Upper lobe of left lung (tissue), 6 donors: Measurements from ENCODE around the gene TTC17. TPM values are rescaled to one million over a fixed set of nuclear protein-coding genes. Genes with fewer than 3 reads are reported as not detected.

Source experiments
- ATAC-seq, 2 donors: fragments of 200-7000 bp; cut with Tn5 transposase; one replicate each; pipeline ENCODE4 v1.9.1; 2022; ENCODE audit warnings: mild to moderate bottlenecking in 2 of 2, moderate library complexity in 2 of 2; ENCODE audit not compliant: low FRiP score in 2 of 2
- DNase-seq, 2 donors: peaks; one replicate each; pipeline ENCODE4 v3.0.0-alpha.2; 2019 to 2020
- H3K27ac ChIP-seq, 4 donors: fragments of 200-600 bp; sonication (generic); one replicate each; pipeline ENCODE4 v1.5.1; 2016 to 2019
- H3K27me3 ChIP-seq, 4 donors: fragments of 200-600 bp; sonication (generic); one replicate each; pipeline ENCODE4 v1.5.1; 2017 to 2019
- H3K36me3 ChIP-seq, 4 donors: fragments of 200-600 bp; sonication (generic); one replicate each; pipeline ENCODE4 v1.5.1; 2016 to 2019
- H3K4me1 ChIP-seq, 4 donors: fragments of 200-600 bp; sonication (generic); one replicate each; pipeline ENCODE4 v1.5.1; 2018 to 2019
- H3K4me3 ChIP-seq, 4 donors: fragments of 200-600 bp; sonication (generic); one replicate each; pipeline ENCODE4 v1.5.1; 2017 to 2019; ENCODE audit warnings: mild to moderate bottlenecking in 2 of 4, moderate library complexity in 1 of 4
- H3K9me3 ChIP-seq, 4 donors: fragments of 200-600 bp; sonication (generic); one replicate each; pipeline ENCODE4 v1.5.1; 2018 to 2019
- EP300 ChIP-seq, 4 donors: sonication (generic); formaldehyde crosslinking; IDR thresholded peaks; one replicate each; pipeline ENCODE4 v1.5.1; 2017; ENCODE audit warnings: antibody characterized with exemption in 4 of 4, control low read depth in 2 of 4
- POLR2A ChIP-seq, 4 donors: fragments of 450-650 bp; IDR thresholded peaks; one replicate each; pipeline ENCODE4 v1.5.1; 2016 to 2017; ENCODE audit warnings: antibody characterized with exemption in 4 of 4, mild to moderate bottlenecking in 2 of 4
- POLR2AphosphoS5 ChIP-seq, 2 donors: sonication (generic); formaldehyde crosslinking; IDR thresholded peaks; one replicate each; pipeline ENCODE4 v1.5.1; 2017; ENCODE audit warnings: antibody characterized with exemption in 2 of 2
- WGBS, 2 donors: methylation state at CpG; one replicate each; pipeline ENCODE4 v1.1.5; 2017 to 2018; 5-methylcytosine and 5-hydroxymethylcytosine counted together
- total RNA-seq, 6 donors: library from RNA; depleted of rRNA in 4 of 6; stranded (reverse); fragments of >200 nt in 4 of 6; gene quantifications; one replicate each; pipeline versions ENCODE4 v1.1.0 to v1.2.1, GENCODE V29; 2016 to 2021
- TF ChIP-seq, protein P1 (sequence below), 6 experiments: fragments of 450-650 bp in 4 of 6; fragments of 200-600 bp in 2 of 6; sonication (generic) in 2 of 6; IDR thresholded peaks; one replicate each; pipeline ENCODE4 v1.5.1; 2016 to 2019; ENCODE audit warnings: antibody characterized with exemption in 6 of 6
- donor health status: DM: no; HTN: no; CAD: no; lungs with moderate emphysema.
- donor health status: DM: no; HTN: yes; CAD: no; lungs with severe emphysema.

The TTC17 gene
- total RNA-seq, 6 donors from 2014 or later: 61.2 to 313 (median 126) TPM

DNA sequence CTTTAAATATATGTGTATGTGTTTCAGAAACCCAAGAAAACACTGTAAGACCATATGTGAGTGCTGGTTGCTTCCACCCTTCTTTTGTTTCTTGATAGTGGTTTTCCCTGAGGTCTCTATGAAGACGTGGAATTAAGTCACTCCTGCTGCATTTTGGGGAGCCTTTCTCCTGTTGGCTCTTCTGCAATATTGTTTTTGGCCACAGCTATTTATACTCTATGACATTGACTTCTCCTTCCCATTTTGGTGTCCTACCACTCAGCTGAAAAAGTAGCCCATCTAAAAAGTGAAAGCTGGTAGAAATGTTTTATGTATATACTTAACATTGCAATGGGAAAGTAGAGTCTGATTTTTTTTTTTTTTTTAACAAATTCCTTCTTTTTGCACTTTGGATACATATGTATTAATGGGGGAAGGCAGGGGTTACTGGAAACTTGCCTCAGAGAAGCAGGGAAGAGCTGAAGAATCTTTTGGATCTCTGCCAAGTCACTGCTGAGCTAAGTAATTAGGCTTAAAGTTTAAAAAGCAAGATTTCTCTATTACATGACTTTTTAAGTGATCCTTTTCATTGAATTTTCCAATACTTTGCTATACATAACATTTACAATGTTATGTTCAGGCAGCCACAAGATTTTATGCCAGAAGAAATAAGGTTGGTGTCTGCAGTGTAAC, 1.8 kb downstream of the TTC17 start:
- Histone ChIP-seq H3K27me3 (no peaks in the 10 kb centered on the region), H3K4me3 (peak overlapping the region; percentile 6 to 97 (median 96)), H3K36me3 (peaks cover 0 to 8% (median 3%) of the 10 kb centered on the region in 4 donors), H3K4me1 (peaks cover 20 to 32% (median 23%) of the 10 kb centered on the region in 4 donors), H3K27ac (peak overlapping the region in 2 of 4 donors; percentile 96), H3K9me3 (no peaks in the 10 kb centered on the region)
- TF ChIP-seq, protein P1, sequence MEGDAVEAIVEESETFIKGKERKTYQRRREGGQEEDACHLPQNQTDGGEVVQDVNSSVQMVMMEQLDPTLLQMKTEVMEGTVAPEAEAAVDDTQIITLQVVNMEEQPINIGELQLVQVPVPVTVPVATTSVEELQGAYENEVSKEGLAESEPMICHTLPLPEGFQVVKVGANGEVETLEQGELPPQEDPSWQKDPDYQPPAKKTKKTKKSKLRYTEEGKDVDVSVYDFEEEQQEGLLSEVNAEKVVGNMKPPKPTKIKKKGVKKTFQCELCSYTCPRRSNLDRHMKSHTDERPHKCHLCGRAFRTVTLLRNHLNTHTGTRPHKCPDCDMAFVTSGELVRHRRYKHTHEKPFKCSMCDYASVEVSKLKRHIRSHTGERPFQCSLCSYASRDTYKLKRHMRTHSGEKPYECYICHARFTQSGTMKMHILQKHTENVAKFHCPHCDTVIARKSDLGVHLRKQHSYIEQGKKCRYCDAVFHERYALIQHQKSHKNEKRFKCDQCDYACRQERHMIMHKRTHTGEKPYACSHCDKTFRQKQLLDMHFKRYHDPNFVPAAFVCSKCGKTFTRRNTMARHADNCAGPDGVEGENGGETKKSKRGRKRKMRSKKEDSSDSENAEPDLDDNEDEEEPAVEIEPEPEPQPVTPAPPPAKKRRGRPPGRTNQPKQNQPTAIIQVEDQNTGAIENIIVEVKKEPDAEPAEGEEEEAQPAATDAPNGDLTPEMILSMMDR (IDR thresholded peaks at IDR 0.05): no peak
- no peak for TF ChIP-seq POLR2AphosphoS5 (IDR thresholded peaks at IDR 0.05)
- no peak for TF ChIP-seq POLR2A (IDR thresholded peaks at IDR 0.05)
- no peak for TF ChIP-seq EP300 (IDR thresholded peaks at IDR 0.05)
- DNase-seq (no peak), ATAC-seq (no peak)
- WGBS, 2 donors: 38 to 52% methylated on average over 1 of the region's 1 CpG

DNA sequence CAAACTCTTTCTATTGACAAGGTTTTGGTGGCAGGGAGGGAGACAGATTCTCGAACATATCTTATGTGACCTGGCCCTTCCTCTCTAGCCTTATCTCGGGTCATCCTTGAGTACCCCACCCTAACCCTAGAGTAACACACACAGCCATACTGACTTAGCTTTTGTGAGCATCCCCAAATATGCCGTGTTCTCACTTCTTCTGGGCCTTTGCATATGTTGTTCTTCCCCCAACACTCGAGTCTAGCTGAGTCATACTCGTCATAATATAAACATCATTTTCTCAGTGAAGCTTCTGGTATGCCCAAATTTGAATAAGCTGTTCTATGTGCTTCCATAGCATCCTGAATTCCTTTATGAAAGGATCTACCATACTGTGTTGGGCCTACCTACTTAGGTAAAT, 8.0 kb downstream of the TTC17 start:
- H3K36me3 ChIP-seq: peaks cover 0 to 11% (median 3%) of the 10 kb centered on the region in 4 donors
- H3K4me3 ChIP-seq: no peak overlapping the region
- H3K4me1 ChIP-seq: peaks cover 8 to 31% (median 17%) of the 10 kb centered on the region in 4 donors
- H3K27ac ChIP-seq: no peak overlapping the region
- no peaks in the 10 kb centered on the region for H3K27me3 ChIP-seq
- H3K9me3 ChIP-seq: no peaks in the 10 kb centered on the region
- no peak for ATAC-seq
- DNase-seq: no peak
- TF ChIP-seq POLR2A (IDR thresholded peaks at IDR 0.05): no peak
- TF ChIP-seq, protein P1 (IDR thresholded peaks at IDR 0.05): no peak
- no peak for TF ChIP-seq POLR2AphosphoS5 (IDR thresholded peaks at IDR 0.05)
- TF ChIP-seq EP300 (IDR thresholded peaks at IDR 0.05): no peak
- WGBS, 2 donors: 68 to 75% methylated on average over 5 of the region's 5 CpGs

DNA sequence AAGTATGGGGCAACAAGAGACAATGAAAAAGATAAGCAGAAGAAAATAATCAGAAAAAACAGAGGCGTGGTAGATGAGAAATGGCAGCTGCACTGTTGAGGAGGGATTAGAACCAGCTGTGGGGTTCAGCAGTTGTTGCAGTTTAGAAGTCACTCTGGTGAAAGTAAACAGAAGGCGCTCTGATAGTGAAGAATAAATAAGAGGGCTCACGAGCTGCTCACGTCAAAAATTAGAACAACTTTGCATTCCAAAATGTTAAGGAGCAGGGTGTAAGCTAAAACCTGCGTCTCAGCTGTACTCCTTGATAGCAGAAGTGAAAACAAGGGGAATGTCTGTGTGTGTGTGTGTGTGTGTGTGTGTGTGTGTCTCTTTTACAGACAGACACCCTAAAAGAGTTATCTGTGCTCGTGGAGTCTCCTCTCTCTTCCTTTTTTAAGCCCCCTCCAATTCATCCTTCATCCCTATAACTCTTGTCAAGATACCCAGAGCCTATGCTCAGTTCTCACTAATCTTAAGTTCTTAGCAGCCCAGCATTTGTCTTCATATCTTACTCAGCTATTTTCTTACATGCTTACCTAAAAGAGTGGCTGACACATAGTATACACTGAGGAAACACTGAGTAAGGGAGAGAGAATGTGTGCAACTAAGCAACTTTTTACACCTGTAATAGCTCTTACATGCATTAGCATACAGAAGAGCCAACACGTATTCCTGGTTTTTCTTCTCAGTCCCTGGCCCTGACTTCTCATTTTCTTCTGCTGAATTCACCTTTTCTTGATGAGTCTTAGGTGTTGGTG, 8.9 kb downstream of the TTC17 start:
- H3K27me3 ChIP-seq: no peaks in the 10 kb centered on the region
- no peaks in the 10 kb centered on the region for H3K9me3 ChIP-seq
- peaks cover 8 to 30% (median 17%) of the 10 kb centered on the region in 4 donors for H3K4me1 ChIP-seq
- H3K27ac ChIP-seq: peak overlapping the region in 2 of 4 donors; percentile 8 to 25
- no peak overlapping the region for H3K4me3 ChIP-seq
- TF ChIP-seq EP300 (IDR thresholded peaks at IDR 0.05) (no peak), POLR2A (IDR thresholded peaks at IDR 0.05) (no peak)
- WGBS, 2 donors: 49 to 63% methylated on average over 7 of the region's 7 CpGs
- ATAC-seq (peak in 1 of 2 donors; percentile 79), DNase-seq (no peak)
- peaks cover 0 to 17% (median 3%) of the 10 kb centered on the region in 4 donors for H3K36me3 ChIP-seq

DNA sequence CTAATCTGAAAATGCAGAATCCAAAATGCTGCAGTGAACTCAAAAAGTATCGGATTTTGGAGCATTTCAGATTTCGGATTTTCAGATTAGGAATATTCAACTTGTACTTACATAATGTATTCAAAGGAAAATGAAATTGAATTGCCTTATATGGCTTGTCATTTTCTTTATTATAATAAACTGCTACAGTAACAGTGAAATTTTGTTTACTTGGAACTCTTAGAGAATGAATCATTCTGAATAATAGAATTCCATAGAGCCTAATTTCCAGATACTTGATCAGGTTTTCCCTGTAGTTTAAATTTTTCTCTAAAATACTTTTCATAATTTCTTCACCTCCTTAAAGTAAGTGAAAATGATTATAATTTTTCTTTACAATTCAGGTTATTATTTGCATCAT, 17.3 kb downstream of the TTC17 start:
- H3K27ac ChIP-seq: no peak overlapping the region
- no peaks in the 10 kb centered on the region for H3K9me3 ChIP-seq
- TF ChIP-seq, protein P1 (IDR thresholded peaks at IDR 0.05): no peak
- TF ChIP-seq POLR2AphosphoS5 (IDR thresholded peaks at IDR 0.05) (no peak), EP300 (IDR thresholded peaks at IDR 0.05) (no peak), POLR2A (IDR thresholded peaks at IDR 0.05) (no peak)
- no peak overlapping the region for H3K4me3 ChIP-seq
- H3K36me3 ChIP-seq: peaks cover 0 to 18% (median 3%) of the 10 kb centered on the region in 4 donors
- 97 to 98% methylated on average over 2 of the region's 2 CpGs for WGBS, 2 donors
- peaks cover 0 to 17% (median 10%) of the 10 kb centered on the region in 4 donors for H3K4me1 ChIP-seq
- no peaks in the 10 kb centered on the region for H3K27me3 ChIP-seq
- DNase-seq (no peak), ATAC-seq (no peak)

DNA sequence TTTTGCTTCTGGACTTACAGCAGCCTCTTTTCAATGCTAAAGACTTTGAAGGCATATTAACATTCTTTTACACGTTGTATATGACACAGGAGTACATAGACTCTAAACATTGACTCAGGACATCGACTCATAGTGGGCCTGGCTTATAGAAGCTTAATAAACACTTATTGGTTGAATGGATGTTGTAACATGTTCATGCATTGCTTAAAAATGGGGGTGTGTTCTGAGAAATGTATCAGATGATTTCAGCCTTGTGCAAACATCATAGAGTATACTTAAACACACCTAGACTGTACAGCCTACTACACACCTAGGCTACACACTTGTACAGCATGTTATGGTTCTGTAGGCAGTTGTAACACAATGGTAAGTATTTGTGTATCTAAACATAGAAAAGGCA, 17.9 kb downstream of the TTC17 start:
- ATAC-seq: peak; percentile 35 to 89
- 45 to 81% methylated on average over 2 of the region's 2 CpGs for WGBS, 2 donors
- peak overlapping the region in 2 of 4 donors; percentile 11 to 14 for H3K27ac ChIP-seq

More for the DNA sequence above, 17.9 kb downstream of the TTC17 start:
- no peak for DNase-seq
- no peaks in the 10 kb centered on the region for H3K27me3 ChIP-seq
- no peak for TF ChIP-seq POLR2A (IDR thresholded peaks at IDR 0.05)
- peak in 1 of 2 donors; percentile 19 for TF ChIP-seq POLR2AphosphoS5 (IDR thresholded peaks at IDR 0.05)
- TF ChIP-seq, protein P1 (IDR thresholded peaks at IDR 0.05): no peak
- TF ChIP-seq EP300 (IDR thresholded peaks at IDR 0.05): peak in 1 of 4 donors; percentile 66
- peaks cover 0 to 17% (median 10%) of the 10 kb centered on the region in 4 donors for H3K4me1 ChIP-seq
- H3K4me3 ChIP-seq: no peak overlapping the region
- no peaks in the 10 kb centered on the region for H3K9me3 ChIP-seq
- H3K36me3 ChIP-seq: peaks cover 0 to 22% (median 3%) of the 10 kb centered on the region in 4 donors
